ENCODE measurements around the gene FOXC2. TPM values are rescaled to one million over a fixed set of nuclear protein-coding genes. Genes with fewer than 3 reads are reported as not detected.

FOXC2 gene
- polyA plus RNA-seq, 1 donor (not counting 4 experiments of a cell fraction or from before 2014, with no cell fraction given) = not detected

DNA sequence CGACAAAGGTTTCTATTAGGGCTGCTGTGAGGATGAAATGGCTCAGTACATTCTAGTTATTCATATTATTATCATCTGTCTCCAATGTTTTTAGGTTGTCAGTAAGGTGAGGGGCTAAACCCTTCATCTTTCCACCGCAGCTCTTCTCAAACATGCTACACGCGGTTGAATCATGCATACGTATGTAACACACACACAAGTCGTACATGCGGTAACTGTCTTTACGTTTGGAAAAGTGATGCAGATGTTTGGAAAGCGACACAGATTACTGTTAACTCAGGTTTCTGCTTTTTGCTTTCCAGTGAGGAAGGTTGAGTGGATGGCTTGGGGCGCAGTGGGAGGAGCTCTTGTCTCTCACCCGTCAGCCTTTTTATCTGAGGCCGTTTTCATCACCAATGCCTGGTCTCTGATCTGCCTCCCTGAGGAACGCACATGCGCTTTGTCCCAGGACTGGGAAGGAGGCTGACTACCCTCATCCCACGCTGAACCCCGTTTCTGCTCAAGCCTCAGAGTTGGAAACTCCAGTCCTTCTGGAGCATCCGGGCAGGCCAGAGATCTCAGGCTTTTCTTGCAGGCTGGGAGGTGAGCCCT lies 8.6 kb downstream of the FOXC2 start:
- Histone ChIP-seq H2AFZ (ENCODE audit: control insufficient read depth, low read length) (peak overlapping the region; percentile 72), H4K20me1 (ENCODE audit: control insufficient read depth, extremely low read depth, insufficient read depth, low read length) (no peaks in the 10 kb centered on the region), H3K9ac (ENCODE audit: control insufficient read depth, extremely low read depth, insufficient read depth, low read length) (no peak overlapping the region), H3K79me2 (ENCODE audit: control insufficient read depth, insufficient read depth, low read length) (no peaks in the 10 kb centered on the region), H3K9me3 (ENCODE audit: control insufficient read depth, low read depth, low read length) (no peaks in the 10 kb centered on the region), H3K27me3 (ENCODE audit: control insufficient read depth, extremely low read depth, insufficient read depth, low read length) (peaks cover 49% of the 10 kb centered on the region), H3K9me1 (ENCODE audit: control insufficient read depth, extremely low read depth, insufficient read depth, low read length) (no peaks in the 10 kb centered on the region), H3K4me1 (ENCODE audit: control insufficient read depth, extremely low read depth, insufficient read depth, low read length) (peaks cover 15% of the 10 kb centered on the region), H3K27ac (ENCODE audit: control insufficient read depth, insufficient read depth, low read length) (no peak overlapping the region), H3K4me3 (ENCODE audit: control insufficient read depth in 2 of 3, extremely low read depth in 1 of 3, insufficient read depth in 2 of 3, low read depth in 1 of 3, low read length in 3 of 3) (peak overlapping the region in 2 of 3 experiments; percentile 41 to 71), H3K36me3 (ENCODE audit: control insufficient read depth in 2 of 2, extremely low read depth in 1 of 2, insufficient read depth in 2 of 2, low read length in 2 of 2) (no peaks in the 10 kb centered on the region), H3K4me2 (ENCODE audit: control insufficient read depth, extremely low read depth, insufficient read depth, low read depth, low read length) (peak overlapping the region; percentile 79)
- DNase-seq (ENCODE audit: low read depth, low spot score) = no peak
- no peak for FAIRE-seq
- no peak for TF ChIP-seq EZH2 (IDR thresholded peaks at IDR 0.05; ENCODE audit: low read length)
- TF ChIP-seq, protein P1, sequence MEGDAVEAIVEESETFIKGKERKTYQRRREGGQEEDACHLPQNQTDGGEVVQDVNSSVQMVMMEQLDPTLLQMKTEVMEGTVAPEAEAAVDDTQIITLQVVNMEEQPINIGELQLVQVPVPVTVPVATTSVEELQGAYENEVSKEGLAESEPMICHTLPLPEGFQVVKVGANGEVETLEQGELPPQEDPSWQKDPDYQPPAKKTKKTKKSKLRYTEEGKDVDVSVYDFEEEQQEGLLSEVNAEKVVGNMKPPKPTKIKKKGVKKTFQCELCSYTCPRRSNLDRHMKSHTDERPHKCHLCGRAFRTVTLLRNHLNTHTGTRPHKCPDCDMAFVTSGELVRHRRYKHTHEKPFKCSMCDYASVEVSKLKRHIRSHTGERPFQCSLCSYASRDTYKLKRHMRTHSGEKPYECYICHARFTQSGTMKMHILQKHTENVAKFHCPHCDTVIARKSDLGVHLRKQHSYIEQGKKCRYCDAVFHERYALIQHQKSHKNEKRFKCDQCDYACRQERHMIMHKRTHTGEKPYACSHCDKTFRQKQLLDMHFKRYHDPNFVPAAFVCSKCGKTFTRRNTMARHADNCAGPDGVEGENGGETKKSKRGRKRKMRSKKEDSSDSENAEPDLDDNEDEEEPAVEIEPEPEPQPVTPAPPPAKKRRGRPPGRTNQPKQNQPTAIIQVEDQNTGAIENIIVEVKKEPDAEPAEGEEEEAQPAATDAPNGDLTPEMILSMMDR (optimal IDR thresholded peaks at IDR 0.05 in 1 of 3, IDR thresholded peaks at IDR 0.05 in 1 of 3, conservative IDR thresholded peaks at IDR 0.05 in 1 of 3; ENCODE audit: extremely low read depth in 1 of 3, insufficient read depth in 2 of 3, low read length in 3 of 3) = no peak
- dilution Hi-C loops (cut with MboI; ENCODE audit: extremely low pct_ligation_motif_present, low sequenced_read_pairs) = no loop called here

DNA sequence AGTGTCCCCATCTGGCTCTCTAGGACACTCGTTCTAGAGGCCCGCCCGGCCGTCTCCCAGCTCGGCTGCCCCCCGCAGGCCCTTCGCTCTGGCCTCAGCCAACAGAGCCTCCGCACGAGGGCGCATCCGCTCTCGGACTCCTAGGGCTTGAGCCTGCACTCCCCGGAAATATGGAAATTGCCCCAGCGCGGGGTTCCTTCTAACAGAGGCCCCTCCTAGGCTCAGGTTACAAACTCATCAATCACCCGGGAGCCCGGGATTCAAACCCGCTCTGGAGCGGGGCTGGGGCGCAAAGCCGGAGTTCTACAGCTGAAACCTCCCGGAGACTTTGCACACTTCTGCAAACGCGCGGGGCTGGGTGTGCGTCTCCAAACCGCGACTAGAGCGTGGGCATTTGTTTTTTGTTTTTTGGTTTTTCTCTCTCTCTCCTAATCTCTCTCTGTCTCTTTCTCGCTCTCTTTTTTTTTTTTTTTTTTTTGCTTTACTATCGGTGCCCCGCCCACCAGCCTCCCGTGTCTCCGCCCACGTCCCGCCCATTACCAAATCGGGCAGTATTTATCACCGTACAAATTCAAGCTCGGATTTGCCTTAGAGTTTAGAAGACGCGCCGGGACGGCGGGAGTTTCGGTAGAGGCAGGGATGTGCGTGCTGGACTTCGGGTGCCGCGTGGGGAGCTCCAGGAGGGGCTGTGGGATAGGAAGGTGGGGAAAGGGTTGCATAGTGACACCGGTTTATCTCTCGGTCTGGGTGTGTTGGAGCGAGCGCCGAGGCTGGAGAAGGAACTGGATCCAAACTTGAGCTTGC lies 9.3 kb downstream of the FOXC2 start:
- no peak for FAIRE-seq
- Histone ChIP-seq H2AFZ (ENCODE audit: control insufficient read depth, low read length) (peak overlapping the region; percentile 86), H3K9me1 (ENCODE audit: control insufficient read depth, extremely low read depth, insufficient read depth, low read length) (no peaks in the 10 kb centered on the region), H4K20me1 (ENCODE audit: control insufficient read depth, extremely low read depth, insufficient read depth, low read length) (no peaks in the 10 kb centered on the region), H3K4me1 (ENCODE audit: control insufficient read depth, extremely low read depth, insufficient read depth, low read length) (peaks cover 15% of the 10 kb centered on the region), H3K36me3 (ENCODE audit: control insufficient read depth in 2 of 2, extremely low read depth in 1 of 2, insufficient read depth in 2 of 2, low read length in 2 of 2) (no peaks in the 10 kb centered on the region), H3K9ac (ENCODE audit: control insufficient read depth, extremely low read depth, insufficient read depth, low read length) (peak overlapping the region; percentile 36), H3K4me2 (ENCODE audit: control insufficient read depth, extremely low read depth, insufficient read depth, low read depth, low read length) (peak overlapping the region; percentile 79), H3K27me3 (ENCODE audit: control insufficient read depth, extremely low read depth, insufficient read depth, low read length) (peaks cover 41% of the 10 kb centered on the region), H3K79me2 (ENCODE audit: control insufficient read depth, insufficient read depth, low read length) (no peaks in the 10 kb centered on the region), H3K9me3 (ENCODE audit: control insufficient read depth, low read depth, low read length) (no peaks in the 10 kb centered on the region), H3K27ac (ENCODE audit: control insufficient read depth, insufficient read depth, low read length) (peak overlapping the region; percentile 10), H3K4me3 (ENCODE audit: control insufficient read depth in 2 of 3, extremely low read depth in 1 of 3, insufficient read depth in 2 of 3, low read depth in 1 of 3, low read length in 3 of 3) (peak overlapping the region; percentile 41 to 73 (median 71))
- no peak for TF ChIP-seq EZH2 (IDR thresholded peaks at IDR 0.05; ENCODE audit: low read length)
- TF ChIP-seq, protein P1 (optimal IDR thresholded peaks at IDR 0.05 in 1 of 3, IDR thresholded peaks at IDR 0.05 in 1 of 3, conservative IDR thresholded peaks at IDR 0.05 in 1 of 3; ENCODE audit: extremely low read depth in 1 of 3, insufficient read depth in 2 of 3, low read length in 3 of 3) = peak in 2 of 3 experiments; percentile 77 to 83
- dilution Hi-C loops (cut with MboI; ENCODE audit: extremely low pct_ligation_motif_present, low sequenced_read_pairs) = no loop called here
- peak; percentile 59 for DNase-seq (ENCODE audit: low read depth, low spot score)
